Measurements from ENCODE around the gene DGKB. TPM values are rescaled to one million over a fixed set of nuclear protein-coding genes. Genes with fewer than 3 reads are reported as not detected.
A peak's percentile ranks its signal among the peaks of the same experiment; 100 is the strongest.

DGKB gene
- polyA plus RNA-seq, 4 donors, result 0.19 to 0.31 TPM; not detected in 2

- 48 to 74% (median 52%) methylated on average over 1 of the region's 1 CpG for WGBS, 3 donors
- no peaks in the 10 kb centered on the region for H3K4me1 ChIP-seq (ENCODE audit: control insufficient read depth in 3 of 3, insufficient read depth in 2 of 3, low read depth in 1 of 3, low read length in 2 of 3)
- no peaks in the 10 kb centered on the region for H3K36me3 ChIP-seq (ENCODE audit: control insufficient read depth in 3 of 3, insufficient read depth in 2 of 3, low read depth in 1 of 3, low read length in 3 of 3)
- no peak overlapping the region for H3K4me3 ChIP-seq (ENCODE audit: low read depth in 1 of 3, low read length in 3 of 3)
- H3K27me3 ChIP-seq (ENCODE audit: control insufficient read depth in 3 of 3, insufficient read depth in 3 of 3, low read length in 3 of 3), result no peaks in the 10 kb centered on the region
- DNase-seq (no peak), FAIRE-seq (no peak)
- no peaks in the 10 kb centered on the region for H3K9me3 ChIP-seq (ENCODE audit: control insufficient read depth in 2 of 2, insufficient read depth in 1 of 2, low read depth in 1 of 2, low read length in 1 of 2)
- no peak overlapping the region for H3K27ac ChIP-seq (ENCODE audit: low read depth in 1 of 3, low read length in 2 of 3)
Measured at GRCh38 chr7:14806891-14807290, 95.7 kb downstream of the DGKB start.

- no peak for FAIRE-seq
- peak in 1 of 2 donors; percentile 3 for DNase-seq
- no peaks in the 10 kb centered on the region for H3K9me3 ChIP-seq (ENCODE audit: control insufficient read depth in 2 of 2, insufficient read depth in 1 of 2, low read depth in 1 of 2, low read length in 1 of 2)
Measured at GRCh38 chr7:14805105-14805719, 97.3 kb downstream of the DGKB start.

GRCh38 chr7:14800664-14801063 lies 101.9 kb downstream of the DGKB start:
- no peak overlapping the region for H3K27ac ChIP-seq (ENCODE audit: low read depth in 1 of 3, low read length in 2 of 3)
- H3K27me3 ChIP-seq (ENCODE audit: control insufficient read depth in 3 of 3, insufficient read depth in 3 of 3, low read length in 3 of 3), result no peaks in the 10 kb centered on the region

More at GRCh38 chr7:14805105-14805719, 97.3 kb downstream of the DGKB start:
- Histone ChIP-seq H3K27me3 (ENCODE audit: control insufficient read depth in 3 of 3, insufficient read depth in 3 of 3, low read length in 3 of 3) (no peaks in the 10 kb centered on the region), H3K27ac (ENCODE audit: low read depth in 1 of 3, low read length in 2 of 3) (no peak overlapping the region), H3K36me3 (ENCODE audit: control insufficient read depth in 3 of 3, insufficient read depth in 2 of 3, low read depth in 1 of 3, low read length in 3 of 3) (no peaks in the 10 kb centered on the region), H3K4me3 (ENCODE audit: low read depth in 1 of 3, low read length in 3 of 3) (no peak overlapping the region), H3K4me1 (ENCODE audit: control insufficient read depth in 3 of 3, insufficient read depth in 2 of 3, low read depth in 1 of 3, low read length in 2 of 3) (no peaks in the 10 kb centered on the region)
- 53 to 80% (median 69%) methylated on average over 2 of the region's 2 CpGs for WGBS, 3 donors

GRCh38 chr7:14793151-14793550 lies 109.4 kb downstream of the DGKB start:
- no peak for FAIRE-seq
- WGBS, 3 donors, result 77 to 94% (median 84%) methylated on average over 2 of the region's 2 CpGs
- DNase-seq, result no peak
- H3K27ac ChIP-seq (ENCODE audit: low read depth in 1 of 3, low read length in 2 of 3), result no peak overlapping the region
- H3K9me3 ChIP-seq (ENCODE audit: control insufficient read depth in 2 of 2, insufficient read depth in 1 of 2, low read depth in 1 of 2, low read length in 1 of 2), result no peaks in the 10 kb centered on the region
- no peak overlapping the region for H3K4me3 ChIP-seq (ENCODE audit: low read depth in 1 of 3, low read length in 3 of 3)
- no peaks in the 10 kb centered on the region for H3K27me3 ChIP-seq (ENCODE audit: control insufficient read depth in 3 of 3, insufficient read depth in 3 of 3, low read length in 3 of 3)
- no peaks in the 10 kb centered on the region for H3K36me3 ChIP-seq (ENCODE audit: control insufficient read depth in 3 of 3, insufficient read depth in 2 of 3, low read depth in 1 of 3, low read length in 3 of 3)
- H3K4me1 ChIP-seq (ENCODE audit: control insufficient read depth in 3 of 3, insufficient read depth in 2 of 3, low read depth in 1 of 3, low read length in 2 of 3), result no peaks in the 10 kb centered on the region

More at GRCh38 chr7:14800664-14801063, 101.9 kb downstream of the DGKB start:
- Histone ChIP-seq H3K4me3 (ENCODE audit: low read depth in 1 of 3, low read length in 3 of 3) (no peak overlapping the region), H3K9me3 (ENCODE audit: control insufficient read depth in 2 of 2, insufficient read depth in 1 of 2, low read depth in 1 of 2, low read length in 1 of 2) (no peaks in the 10 kb centered on the region), H3K4me1 (ENCODE audit: control insufficient read depth in 3 of 3, insufficient read depth in 2 of 3, low read depth in 1 of 3, low read length in 2 of 3) (no peaks in the 10 kb centered on the region), H3K36me3 (ENCODE audit: control insufficient read depth in 3 of 3, insufficient read depth in 2 of 3, low read depth in 1 of 3, low read length in 3 of 3) (no peaks in the 10 kb centered on the region)
- no peak for DNase-seq
- no peak for FAIRE-seq
- WGBS, 3 donors, result 90 to 97% (median 95%) methylated on average over 2 of the region's 2 CpGs

GRCh38 chr7:14787551-14787950 lies 115.0 kb downstream of the DGKB start:
- H3K36me3 ChIP-seq (ENCODE audit: control insufficient read depth in 3 of 3, insufficient read depth in 2 of 3, low read depth in 1 of 3, low read length in 3 of 3), result no peaks in the 10 kb centered on the region
- FAIRE-seq (no peak), DNase-seq (no peak)
- H3K9me3 ChIP-seq (ENCODE audit: control insufficient read depth in 2 of 2, insufficient read depth in 1 of 2, low read depth in 1 of 2, low read length in 1 of 2), result no peaks in the 10 kb centered on the region
- H3K4me3 ChIP-seq (ENCODE audit: low read depth in 1 of 3, low read length in 3 of 3), result no peak overlapping the region
- WGBS, 3 donors, result 41 to 58% (median 44%) methylated on average over 3 of the region's 3 CpGs
- H3K27ac ChIP-seq (ENCODE audit: low read depth in 1 of 3, low read length in 2 of 3), result no peak overlapping the region
- no peaks in the 10 kb centered on the region for H3K4me1 ChIP-seq (ENCODE audit: control insufficient read depth in 3 of 3, insufficient read depth in 2 of 3, low read depth in 1 of 3, low read length in 2 of 3)
- no peaks in the 10 kb centered on the region for H3K27me3 ChIP-seq (ENCODE audit: control insufficient read depth in 3 of 3, insufficient read depth in 3 of 3, low read length in 3 of 3)

GRCh38 chr7:14786314-14786895 lies 116.1 kb downstream of the DGKB start:
- no peak for FAIRE-seq
- 83 to 87% (median 85%) methylated on average over 9 of the region's 9 CpGs for WGBS, 3 donors

GRCh38 chr7:14777806-14778205 lies 124.7 kb downstream of the DGKB start:
- Histone ChIP-seq H3K4me1 (ENCODE audit: control insufficient read depth in 3 of 3, insufficient read depth in 2 of 3, low read depth in 1 of 3, low read length in 2 of 3) (no peaks in the 10 kb centered on the region), H3K4me3 (ENCODE audit: low read depth in 1 of 3, low read length in 3 of 3) (no peak overlapping the region), H3K36me3 (ENCODE audit: control insufficient read depth in 3 of 3, insufficient read depth in 2 of 3, low read depth in 1 of 3, low read length in 3 of 3) (no peaks in the 10 kb centered on the region), H3K27ac (ENCODE audit: low read depth in 1 of 3, low read length in 2 of 3) (no peak overlapping the region), H3K27me3 (ENCODE audit: control insufficient read depth in 3 of 3, insufficient read depth in 3 of 3, low read length in 3 of 3) (no peaks in the 10 kb centered on the region), H3K9me3 (ENCODE audit: control insufficient read depth in 2 of 2, insufficient read depth in 1 of 2, low read depth in 1 of 2, low read length in 1 of 2) (peaks cover 0 to 19% of the 10 kb centered on the region in 2 donors)
- DNase-seq (no peak), FAIRE-seq (no peak)
- WGBS, 3 donors, result 86 to 92% (median 90%) methylated on average over 3 of the region's 3 CpGs

More at GRCh38 chr7:14786314-14786895, 116.1 kb downstream of the DGKB start:
- H3K9me3 ChIP-seq (ENCODE audit: control insufficient read depth in 2 of 2, insufficient read depth in 1 of 2, low read depth in 1 of 2, low read length in 1 of 2), result no peaks in the 10 kb centered on the region
- DNase-seq, result no peak
- H3K27me3 ChIP-seq (ENCODE audit: control insufficient read depth in 3 of 3, insufficient read depth in 3 of 3, low read length in 3 of 3), result no peaks in the 10 kb centered on the region
- H3K4me3 ChIP-seq (ENCODE audit: low read depth in 1 of 3, low read length in 3 of 3), result no peak overlapping the region
- H3K36me3 ChIP-seq (ENCODE audit: control insufficient read depth in 3 of 3, insufficient read depth in 2 of 3, low read depth in 1 of 3, low read length in 3 of 3), result no peaks in the 10 kb centered on the region
- no peaks in the 10 kb centered on the region for H3K4me1 ChIP-seq (ENCODE audit: control insufficient read depth in 3 of 3, insufficient read depth in 2 of 3, low read depth in 1 of 3, low read length in 2 of 3)
- no peak overlapping the region for H3K27ac ChIP-seq (ENCODE audit: low read depth in 1 of 3, low read length in 2 of 3)

GRCh38 chr7:14776266-14776665 lies 126.3 kb downstream of the DGKB start:
- no peak for FAIRE-seq
- no peaks in the 10 kb centered on the region for H3K27me3 ChIP-seq (ENCODE audit: control insufficient read depth in 3 of 3, insufficient read depth in 3 of 3, low read length in 3 of 3)
- DNase-seq, result no peak
- no peak overlapping the region for H3K27ac ChIP-seq (ENCODE audit: low read depth in 1 of 3, low read length in 2 of 3)
- H3K36me3 ChIP-seq (ENCODE audit: control insufficient read depth in 3 of 3, insufficient read depth in 2 of 3, low read depth in 1 of 3, low read length in 3 of 3), result no peaks in the 10 kb centered on the region
- no peaks in the 10 kb centered on the region for H3K4me1 ChIP-seq (ENCODE audit: control insufficient read depth in 3 of 3, insufficient read depth in 2 of 3, low read depth in 1 of 3, low read length in 2 of 3)
- WGBS, 3 donors, result 61 to 69% (median 66%) methylated on average over 2 of the region's 2 CpGs
- peaks cover 0 to 19% of the 10 kb centered on the region in 2 donors for H3K9me3 ChIP-seq (ENCODE audit: control insufficient read depth in 2 of 2, insufficient read depth in 1 of 2, low read depth in 1 of 2, low read length in 1 of 2)
- no peak overlapping the region for H3K4me3 ChIP-seq (ENCODE audit: low read depth in 1 of 3, low read length in 3 of 3)
